Measurements from ENCODE around the gene SH3D21. TPM values are rescaled to one million over a fixed set of nuclear protein-coding genes. Genes with fewer than 3 reads are reported as not detected.

SH3D21 gene
- total RNA-seq, 1 donor from 2014 or later: 15.7 TPM

DNA sequence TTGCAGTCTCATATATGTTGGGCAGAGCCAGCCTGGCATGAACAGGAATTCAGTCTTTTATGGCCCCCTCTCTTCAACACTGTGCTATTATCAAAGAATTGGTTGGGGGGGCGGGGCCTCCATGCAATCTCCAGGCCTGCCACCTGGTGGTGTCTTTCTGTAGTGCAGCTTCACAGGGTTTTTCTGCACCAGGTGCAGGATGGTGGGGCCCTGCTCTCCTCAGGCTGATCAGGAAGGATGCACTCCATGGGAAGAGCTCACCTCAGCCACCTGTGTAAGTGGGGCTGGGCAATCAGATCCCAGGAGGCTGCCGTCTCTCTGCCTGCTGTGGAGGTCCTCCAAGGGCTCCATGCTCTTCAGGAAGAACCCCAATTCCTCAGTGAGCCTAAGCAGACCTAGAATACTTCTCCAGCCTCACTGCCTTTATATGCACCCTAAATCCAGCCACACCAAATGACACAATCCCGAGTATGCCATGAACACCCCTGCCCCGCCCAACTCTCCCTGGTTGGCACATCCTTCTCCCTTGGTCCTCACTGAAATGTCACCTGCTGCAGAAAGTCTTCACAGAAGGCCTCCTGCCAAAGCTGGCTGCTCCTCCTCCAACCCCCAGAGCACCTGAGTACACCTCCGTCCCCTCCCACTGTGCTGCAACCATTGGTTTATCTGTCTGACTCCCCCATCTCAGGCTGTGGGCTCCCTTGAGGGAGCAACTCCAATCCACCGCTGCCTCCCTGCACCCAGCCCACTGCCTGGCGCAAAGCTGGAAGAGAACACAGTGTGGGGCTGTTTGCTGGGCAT, 63.1 kb downstream of the SH3D21 start:
- Mint-ChIP-seq H3K4me1 (ENCODE audit: unreplicated experiment) (peaks cover 31% of the 10 kb centered on the region), H3K27me3 (no peaks in the 10 kb centered on the region), H3K36me3 (no peaks in the 10 kb centered on the region), H3K4me3 (no peak overlapping the region), H3K9me3 (no peaks in the 10 kb centered on the region), H3K27ac (peak overlapping the region; percentile 66)
- peak; percentile 94 for TF ChIP-seq CTCF (conservative IDR thresholded peaks at IDR 0.05)
- DNase-seq (ENCODE audit: extremely low spot score, unreplicated experiment): peak; percentile 87

Other genes with a start within 250 kb of the SH3D21 start
- gene TEKT2, start 222.3 kb upstream of the SH3D21 start, total RNA-seq (ENCODE audit: low replicate concordance): 2.1 and 9.6 TPM in 2 replicates
- 29.5 and 31.9 TPM in 2 replicates for gene ADPRS, start 217.5 kb upstream of the SH3D21 start, total RNA-seq (ENCODE audit: low replicate concordance)
- gene COL8A2, start 181.1 kb upstream of the SH3D21 start, total RNA-seq (ENCODE audit: low replicate concordance): 0.14 and 2.5 TPM in 2 replicates
- 63.4 and 75.6 TPM in 2 replicates for gene TRAPPC3, start 156.9 kb upstream of the SH3D21 start, total RNA-seq (ENCODE audit: low replicate concordance)
- 94.5 and 112 TPM in 2 replicates for gene MAP7D1, start 150.2 kb upstream of the SH3D21 start, total RNA-seq (ENCODE audit: low replicate concordance)
- gene THRAP3, start 81.9 kb upstream of the SH3D21 start, total RNA-seq (ENCODE audit: low replicate concordance): 122 and 135 TPM in 2 replicates
- gene EVA1B, start 17.3 kb downstream of the SH3D21 start, total RNA-seq (ENCODE audit: low replicate concordance): 23.3 and 39.5 TPM in 2 replicates
- gene STK40, start 79.6 kb downstream of the SH3D21 start, total RNA-seq (ENCODE audit: low replicate concordance): 58.5 and 59.5 TPM in 2 replicates
- 32.3 and 36.4 TPM in 2 replicates for gene LSM10, start 91.5 kb downstream of the SH3D21 start, total RNA-seq (ENCODE audit: low replicate concordance)
- 12.4 and 15.3 TPM in 2 replicates for gene OSCP1, start 144.1 kb downstream of the SH3D21 start, total RNA-seq (ENCODE audit: low replicate concordance)
- gene MRPS15, start 158.0 kb downstream of the SH3D21 start, total RNA-seq (ENCODE audit: low replicate concordance): 69.4 and 69.5 TPM in 2 replicates
- 2.1 and 10.6 TPM in 2 replicates for gene CSF3R, start 176.5 kb downstream of the SH3D21 start, total RNA-seq (ENCODE audit: low replicate concordance)

Data from type B pancreatic cell (in vitro differentiated cells).